ENCODE measurements around the gene KCP.

- TF ChIP-seq CTCF (IDR thresholded peaks at IDR 0.05) (no peak), POLR2A (IDR thresholded peaks at IDR 0.05) (no peak)
These were observed 12.9 kb upstream of the KCP start for GRCh38 chr7:128923411-128923800.
